Sigmoid colon (tissue), 7 donors: Measurements from ENCODE around the gene AP3S1. TPM values are rescaled to one million over a fixed set of nuclear protein-coding genes. Genes with fewer than 3 reads are reported as not detected.
A peak's percentile ranks its signal among the peaks of the same experiment; 100 is the strongest.

ENCODE experiments used
- DNase-seq: peaks from one replicate; pipeline ENCODE4 v3.0.0-alpha.2; 2019
- H3K27ac ChIP-seq, 4 donors: fragments of 200-600 bp; sonication (generic); one replicate each; pipeline ENCODE4 v1.5.1; 2016 to 2019; ENCODE audit warnings: mild to moderate bottlenecking in 1 of 4
- H3K27me3 ChIP-seq, 3 donors: fragments of 200-600 bp; sonication (generic); one replicate each; pipeline ENCODE4 v1.5.1; 2019; ENCODE audit warnings: mild to moderate bottlenecking in 1 of 3
- H3K36me3 ChIP-seq, 4 donors: fragments of 200-600 bp; sonication (generic); one replicate each; pipeline ENCODE4 v1.5.1; 2016 to 2019
- H3K4me1 ChIP-seq, 4 donors: fragments of 200-600 bp; sonication (generic); one replicate each; pipeline ENCODE4 v1.5.1; 2017 to 2019
- H3K4me3 ChIP-seq, 4 donors: fragments of 200-600 bp; sonication (generic); one replicate each; pipeline ENCODE4 v1.5.1; 2017 to 2019; ENCODE audit warnings: mild to moderate bottlenecking in 2 of 4, moderate library complexity in 1 of 4
- H3K9me3 ChIP-seq, 4 donors: fragments of 200-600 bp in 3 of 4; sonication (generic) in 3 of 4; one replicate each; pipeline versions ENCODE4 v1.5.1 to v1.6.1; 2013 to 2019
- EP300 ChIP-seq, 4 donors: sonication (generic); formaldehyde crosslinking; IDR thresholded peaks; one replicate each; pipeline ENCODE4 v1.6.1; 2017; ENCODE audit warnings: antibody characterized with exemption in 4 of 4
- POLR2A ChIP-seq, 2 donors: fragments of 450-650 bp; IDR thresholded peaks; one replicate each; pipeline ENCODE4 v1.6.1; 2016; ENCODE audit warnings: antibody characterized with exemption in 2 of 2, mild to moderate bottlenecking in 2 of 2, moderate library complexity in 2 of 2
- POLR2AphosphoS5 ChIP-seq, 4 donors: sonication (generic); formaldehyde crosslinking; IDR thresholded peaks; one replicate each; pipeline ENCODE4 v1.6.1; 2017; ENCODE audit warnings: antibody characterized with exemption in 4 of 4
- WGBS, 2 donors: extraction: QIAGEN DNeasy Blood & Tissue Kit; methylation state at CpG; one replicate each; pipeline ENCODE4 v1.1.7; 2013; 5-methylcytosine and 5-hydroxymethylcytosine counted together
- intact Hi-C: fragments of 100-400 bp; cut with DNase I; formaldehyde crosslinking; loops from one replicate; pipeline ENCODE4 v1.15.1; 2023
- polyA plus RNA-seq, 3 donors: library from polyadenylated mRNA; stranded (reverse); fragments of 200-250 nt; gene quantifications; one replicate each; pipeline ENCODE4 v1.2.3, GENCODE V29; 2013
- total RNA-seq, 4 donors: library from RNA; depleted of rRNA; stranded (reverse); fragments of >200 nt; gene quantifications; one replicate each; pipeline ENCODE4 v1.1.0, GENCODE V29; 2016
- TF ChIP-seq, protein P1 (sequence below), 4 experiments: fragments of 450-650 bp in 3 of 4; fragments of 200-600 bp in 1 of 4; IDR thresholded peaks; one replicate each; pipeline ENCODE4 v1.5.1; 2016 to 2019; ENCODE audit warnings: antibody characterized with exemption in 4 of 4, mild to moderate bottlenecking in 3 of 4, moderate library complexity in 2 of 4
- donor health status: healthy with polysubstance abuse.
- donor health status: Bipolar disorder and iron deficiency.
- donor health status: healthy.

AP3S1 gene
- total and polyA plus RNA-seq, 7 donors: 59.7 to 229 (median 128) TPM

DNA sequence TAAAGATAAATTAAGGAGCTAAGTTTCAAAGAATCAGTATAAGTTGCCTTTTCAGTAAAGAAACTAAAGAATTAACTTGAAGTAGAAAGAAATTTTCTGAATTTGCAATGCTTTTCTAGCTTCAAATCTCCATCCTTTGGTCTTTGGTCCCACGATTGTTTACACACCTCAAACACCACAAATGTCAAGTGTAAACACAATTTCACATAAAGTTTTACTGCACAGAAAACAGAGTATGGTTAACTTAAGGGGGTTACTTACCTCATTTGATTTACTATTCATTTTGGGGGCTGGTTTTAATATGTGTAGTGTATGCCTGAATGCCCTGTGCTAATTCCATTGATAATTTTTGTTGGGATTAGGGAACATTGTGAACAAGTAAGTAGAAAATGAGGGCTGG, 29.4 kb upstream of the AP3S1 start:
- Histone ChIP-seq H3K9me3 (no peaks in the 10 kb centered on the region), H3K4me3 (no peak overlapping the region), H3K27me3 (peaks cover 2 to 34% (median 6%) of the 10 kb centered on the region in 3 donors), H3K4me1 (peaks cover 0 to 22% (median 14%) of the 10 kb centered on the region in 4 donors), H3K27ac (no peak overlapping the region), H3K36me3 (no peaks in the 10 kb centered on the region)
- 13 to 53% methylated on average over 1 of the region's 1 CpG for WGBS, 2 donors
- intact Hi-C loops: no loop called here
- no peak for DNase-seq
- TF ChIP-seq EP300 (IDR thresholded peaks at IDR 0.05) (no peak), POLR2A (IDR thresholded peaks at IDR 0.05) (no peak), POLR2AphosphoS5 (IDR thresholded peaks at IDR 0.05) (no peak)
- TF ChIP-seq, protein P1, sequence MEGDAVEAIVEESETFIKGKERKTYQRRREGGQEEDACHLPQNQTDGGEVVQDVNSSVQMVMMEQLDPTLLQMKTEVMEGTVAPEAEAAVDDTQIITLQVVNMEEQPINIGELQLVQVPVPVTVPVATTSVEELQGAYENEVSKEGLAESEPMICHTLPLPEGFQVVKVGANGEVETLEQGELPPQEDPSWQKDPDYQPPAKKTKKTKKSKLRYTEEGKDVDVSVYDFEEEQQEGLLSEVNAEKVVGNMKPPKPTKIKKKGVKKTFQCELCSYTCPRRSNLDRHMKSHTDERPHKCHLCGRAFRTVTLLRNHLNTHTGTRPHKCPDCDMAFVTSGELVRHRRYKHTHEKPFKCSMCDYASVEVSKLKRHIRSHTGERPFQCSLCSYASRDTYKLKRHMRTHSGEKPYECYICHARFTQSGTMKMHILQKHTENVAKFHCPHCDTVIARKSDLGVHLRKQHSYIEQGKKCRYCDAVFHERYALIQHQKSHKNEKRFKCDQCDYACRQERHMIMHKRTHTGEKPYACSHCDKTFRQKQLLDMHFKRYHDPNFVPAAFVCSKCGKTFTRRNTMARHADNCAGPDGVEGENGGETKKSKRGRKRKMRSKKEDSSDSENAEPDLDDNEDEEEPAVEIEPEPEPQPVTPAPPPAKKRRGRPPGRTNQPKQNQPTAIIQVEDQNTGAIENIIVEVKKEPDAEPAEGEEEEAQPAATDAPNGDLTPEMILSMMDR (IDR thresholded peaks at IDR 0.05): no peak

DNA sequence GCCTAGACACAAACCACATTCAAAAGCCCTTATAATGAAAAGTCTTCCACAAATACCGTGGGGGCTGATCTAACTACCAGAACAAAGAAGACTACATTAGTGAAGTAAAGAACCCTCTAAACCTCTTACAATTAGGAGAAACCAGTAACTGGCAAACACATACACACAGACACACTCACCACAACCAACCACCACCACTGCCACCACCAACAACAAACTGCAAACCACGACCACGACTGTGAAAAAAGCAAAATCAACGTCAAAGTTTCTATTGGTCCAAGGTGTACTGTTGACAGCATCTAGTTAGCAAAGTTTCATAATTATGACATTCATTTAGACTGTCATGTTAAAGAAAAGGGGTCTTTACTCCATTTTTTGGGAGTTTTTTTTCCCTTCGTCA, 28.0 kb upstream of the AP3S1 start:
- peaks cover 0 to 22% (median 14%) of the 10 kb centered on the region in 4 donors for H3K4me1 ChIP-seq
- peaks cover 2 to 34% (median 6%) of the 10 kb centered on the region in 3 donors for H3K27me3 ChIP-seq
- intact Hi-C loops: no loop called here
- no peak overlapping the region for H3K4me3 ChIP-seq
- H3K36me3 ChIP-seq: no peaks in the 10 kb centered on the region
- H3K9me3 ChIP-seq: no peaks in the 10 kb centered on the region
- no peak overlapping the region for H3K27ac ChIP-seq
- no peak for DNase-seq
- 71 to 73% methylated on average over 5 of the region's 5 CpGs for WGBS, 2 donors
- TF ChIP-seq EP300 (IDR thresholded peaks at IDR 0.05) (no peak), POLR2A (IDR thresholded peaks at IDR 0.05) (no peak), POLR2AphosphoS5 (IDR thresholded peaks at IDR 0.05) (no peak)
- TF ChIP-seq, protein P1 (IDR thresholded peaks at IDR 0.05): no peak

DNA sequence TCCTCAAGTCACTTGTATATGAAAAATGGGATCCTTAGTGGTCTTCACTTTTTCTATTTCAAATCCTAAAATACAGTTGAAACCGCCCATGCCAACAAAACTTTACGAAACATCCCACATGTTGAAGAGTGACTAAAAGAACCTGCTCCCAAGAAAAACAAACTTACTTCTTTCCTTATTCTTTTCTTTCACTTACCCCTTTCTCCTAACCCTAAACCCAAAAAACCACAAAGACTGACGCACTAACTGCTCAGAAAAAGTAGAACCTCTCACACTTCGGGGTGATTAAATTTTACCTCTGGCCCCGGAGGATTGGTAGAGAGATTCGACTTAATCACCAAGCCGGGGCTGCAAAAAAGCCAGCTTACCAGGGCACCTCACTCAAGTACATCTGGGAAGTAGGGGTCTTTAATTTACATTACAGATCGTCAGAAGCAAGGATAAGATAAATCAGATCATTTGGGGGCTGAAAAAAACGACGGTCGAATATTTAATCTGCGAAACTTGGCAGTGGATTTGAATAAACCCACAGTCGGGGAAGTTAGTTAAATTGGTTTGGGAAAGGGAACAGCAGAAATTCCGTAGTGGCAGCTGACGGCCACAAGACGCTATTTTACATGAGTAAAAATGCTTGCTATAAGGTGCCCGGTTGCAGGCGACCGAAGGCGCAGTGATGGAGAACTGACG, 26.6 kb upstream of the AP3S1 start:
- Histone ChIP-seq H3K4me3 (peak overlapping the region; percentile 22 to 63 (median 50)), H3K4me1 (peaks cover 0 to 22% (median 14%) of the 10 kb centered on the region in 4 donors), H3K27ac (no peak overlapping the region), H3K36me3 (no peaks in the 10 kb centered on the region), H3K9me3 (no peaks in the 10 kb centered on the region), H3K27me3 (peaks cover 2 to 34% (median 6%) of the 10 kb centered on the region in 3 donors)
- intact Hi-C loops: no loop called here
- no peak for DNase-seq
- TF ChIP-seq POLR2A (IDR thresholded peaks at IDR 0.05): no peak
- TF ChIP-seq, protein P1 (IDR thresholded peaks at IDR 0.05): no peak
- no peak for TF ChIP-seq EP300 (IDR thresholded peaks at IDR 0.05)
- 27 to 34% methylated on average over 21 of the region's 21 CpGs for WGBS, 2 donors

DNA sequence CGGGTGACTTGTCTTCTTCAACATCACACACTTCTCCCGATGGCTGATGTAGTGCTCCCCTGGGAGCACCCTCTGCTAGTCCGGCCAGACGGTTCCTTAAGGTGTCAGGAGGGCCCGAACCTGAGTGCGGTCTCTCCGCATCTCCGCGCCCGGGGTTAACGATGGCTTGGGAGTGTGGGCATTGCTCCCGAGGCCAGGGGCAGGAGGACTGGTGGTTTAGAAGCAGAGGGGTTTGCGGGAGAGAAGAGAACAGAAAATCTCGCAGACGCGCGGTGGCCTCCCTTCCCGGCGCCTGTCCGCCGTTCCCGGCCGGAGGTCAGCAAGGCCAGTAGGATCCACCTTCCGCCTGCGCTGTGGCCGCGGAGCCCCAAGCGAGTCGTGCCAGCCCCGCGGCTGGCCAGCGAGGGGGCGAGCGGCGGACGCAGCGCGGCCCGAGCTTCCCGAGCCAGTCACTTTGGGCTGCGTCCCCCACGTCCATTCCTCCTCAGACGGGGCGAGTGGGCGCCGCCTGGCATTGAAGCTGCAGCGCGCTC, 26.0 kb upstream of the AP3S1 start:
- TF ChIP-seq, protein P1 (IDR thresholded peaks at IDR 0.05): no peak
- TF ChIP-seq EP300 (IDR thresholded peaks at IDR 0.05) (no peak), POLR2AphosphoS5 (IDR thresholded peaks at IDR 0.05) (no peak), POLR2A (IDR thresholded peaks at IDR 0.05) (no peak)
- Histone ChIP-seq H3K36me3 (no peaks in the 10 kb centered on the region), H3K4me1 (peaks cover 0 to 22% (median 14%) of the 10 kb centered on the region in 4 donors), H3K9me3 (no peaks in the 10 kb centered on the region), H3K4me3 (peak overlapping the region; percentile 22 to 63 (median 50)), H3K27me3 (peaks cover 2 to 34% (median 6%) of the 10 kb centered on the region in 3 donors), H3K27ac (peak overlapping the region in 3 of 4 donors; percentile 62 to 78 (median 66))
- intact Hi-C loops: no loop called here
- no peak for DNase-seq
- 3 to 6% methylated on average over 48 of the region's 48 CpGs for WGBS, 2 donors
